Ovary (tissue), 9 donors: ENCODE data around the gene DTNBP1. TPM values are rescaled to one million over a fixed set of nuclear protein-coding genes. Genes with fewer than 3 reads are reported as not detected.

Experiments
- DNase-seq, 5 donors: peaks; one replicate each; pipeline ENCODE4 v3.0.0-alpha.2; 2019 to 2020
- H3K27ac ChIP-seq, 2 donors: fragments of 200-600 bp; one replicate each; pipeline versions ENCODE4 v1.5.1 to v1.8.0; 2019 to 2022
- H3K27me3 ChIP-seq: fragments of 200-600 bp; one replicate; pipeline ENCODE4 v1.8.0; 2022
- H3K36me3 ChIP-seq: fragments of 200-600 bp; sonication (generic); one replicate; pipeline ENCODE4 v1.5.1; 2019
- H3K4me1 ChIP-seq: one replicate; pipeline ENCODE4 v1.8.1; 2013; ENCODE audit warnings: mild to moderate bottlenecking, moderate library complexity; ENCODE audit not compliant: insufficient read depth
- H3K4me3 ChIP-seq: fragments of 200-600 bp; sonication (generic); one replicate; pipeline ENCODE4 v1.5.1; 2017
- H3K9me3 ChIP-seq, 2 donors: fragments of 200-600 bp in 1 of 2; sonication (generic) in 1 of 2; one replicate each; pipeline versions ENCODE4 v1.5.1 to v1.8.1; 2013 to 2019; ENCODE audit warnings: mild to moderate bottlenecking in 1 of 2, moderate library complexity in 1 of 2
- EP300 ChIP-seq: sonication (generic); formaldehyde crosslinking; IDR thresholded peaks from one replicate; pipeline ENCODE4 v1.6.1; 2017; ENCODE audit warnings: antibody characterized with exemption
- POLR2A ChIP-seq: fragments of 450-650 bp; IDR thresholded peaks from one replicate; pipeline ENCODE4 v1.6.1; 2017; ENCODE audit warnings: antibody characterized with exemption, mild to moderate bottlenecking, moderate library complexity
- WGBS, 3 donors: extraction: QIAGEN DNeasy Blood & Tissue Kit in 1 of 3; methylation state at CpG; one replicate each; pipeline versions ENCODE4 v1.1.5 to v1.1.7; 2013 to 2017; 5-methylcytosine and 5-hydroxymethylcytosine counted together
- intact Hi-C, 4 donors: fragments of 100-400 bp; cut with DNase I; formaldehyde crosslinking; loops; one replicate each; pipeline versions ENCODE4 v1.11.0 to v1.15.1; 2022 to 2023
- polyA plus RNA-seq, 2 donors: library from polyadenylated mRNA; stranded (reverse); fragments of 200-250 nt in 1 of 2; fragments of 350-450 nt in 1 of 2; fragmentation: Illumina TruSeq in 1 of 2; extraction: RNeasy Lipid Tissue Mini Kit (QIAGEN cat#74804) in 1 of 2; gene quantifications; one replicate each; pipeline ENCODE4 v1.2.3, GENCODE V29; 2013 to 2014
- total RNA-seq, 7 donors: library from RNA; depleted of rRNA in 2 of 7; stranded (reverse); fragments of >200 nt in 2 of 7; fragmentation: NEBNext Ultra II Directional in 3 of 7; extraction: Animal tissue kit (Norgen Biotek cat#: 25700) in 3 of 7; gene quantifications; one replicate each; pipeline versions ENCODE4 v1.1.0 to v1.2.4, GENCODE V29; 2016 to 2023
- TF ChIP-seq, protein P1 (sequence below), 3 donors: fragments of 450-650 bp in 2 of 3; fragments of 200-600 bp in 1 of 3; IDR thresholded peaks; one replicate each; pipeline versions ENCODE4 v1.5.1 to v1.8.0; 2016 to 2022; ENCODE audit warnings: antibody characterized with exemption in 3 of 3, mild to moderate bottlenecking in 1 of 3
- donor health status: DM: no; HTN: no; CAD: no; lungs with moderate emphysema.
- donor health status: DM: no; HTN: no; CAD: no.
- donor health status: Bipolar disorder and iron deficiency.
- donor health status: DM: yes; HTN: yes; CAD: no.
- donor health status: DM: no; HTN: no; CAD: no.
- donor health status: DM: yes; HTN: yes; CAD: no.

DTNBP1 gene
- total and polyA plus RNA-seq, 9 donors, result 11.0 to 21.4 (median 15.6) TPM

DNA sequence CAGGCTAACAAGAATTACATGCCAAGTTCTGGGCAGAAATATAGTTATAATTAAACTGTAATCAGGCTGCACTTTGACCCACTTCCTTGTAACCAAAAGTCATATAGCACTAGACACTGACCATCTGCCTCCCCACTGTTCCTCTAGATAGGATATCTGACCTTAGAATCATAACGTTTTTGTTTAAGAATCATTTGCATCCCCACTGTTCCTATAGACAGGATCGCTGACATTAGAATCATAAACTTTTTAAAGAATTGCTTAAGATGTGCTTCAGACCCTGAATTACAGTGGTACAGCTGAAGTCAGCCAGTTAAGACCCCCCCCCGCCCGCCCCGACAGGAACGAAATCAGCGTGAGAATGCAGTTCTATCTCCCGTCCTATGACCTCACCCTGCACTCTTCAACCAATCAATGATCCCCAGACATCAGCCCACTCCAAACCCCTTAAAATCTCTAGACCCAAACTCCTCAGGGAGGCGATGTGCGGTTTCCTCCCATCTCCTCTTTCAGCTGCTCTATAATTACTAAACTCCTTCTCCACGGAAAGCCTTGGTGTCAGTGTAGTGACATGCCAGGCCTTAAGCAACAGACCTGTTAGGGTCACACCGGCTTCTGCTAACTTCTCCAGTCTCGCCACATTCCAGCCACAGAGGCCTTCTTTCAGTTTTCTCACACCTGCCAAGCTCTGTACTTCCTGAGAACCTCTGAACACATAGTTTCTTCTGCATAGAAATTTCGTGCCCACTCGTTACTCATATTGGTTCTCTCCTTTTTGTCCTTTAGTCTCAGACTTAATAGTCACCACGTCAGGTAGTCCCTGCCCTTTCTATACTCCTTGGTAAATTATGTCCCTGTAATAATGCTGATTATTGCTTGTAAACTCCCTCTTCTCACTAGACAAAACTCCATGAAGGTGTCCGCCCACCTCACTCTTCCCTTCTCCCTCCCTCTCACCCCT lies 93.5 kb downstream of the DTNBP1 start:
- 52 to 65% (median 61%) methylated on average over 17 of the region's 17 CpGs for WGBS, 3 donors
- intact Hi-C loops, result no loop called here

DNA sequence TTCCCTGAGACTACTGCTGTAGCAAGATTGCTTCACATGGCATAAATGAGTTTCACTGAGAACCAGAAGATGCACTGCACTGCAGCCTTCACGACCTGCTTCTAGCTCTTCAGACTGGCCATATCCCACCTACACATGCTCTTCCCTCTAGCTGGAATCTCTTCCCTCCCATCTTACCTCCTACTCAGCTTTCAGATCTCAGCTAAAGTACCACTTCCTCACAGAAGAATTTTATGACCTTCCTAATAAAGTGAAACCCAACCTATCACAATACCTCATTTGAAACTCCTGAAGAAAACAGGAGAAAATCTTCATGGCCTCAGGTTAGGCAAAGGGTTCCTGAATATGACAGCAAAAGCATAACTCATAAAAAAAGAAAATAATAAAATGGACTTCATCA lies 99.9 kb downstream of the DTNBP1 start:
- Histone ChIP-seq H3K9me3 (no peaks in the 10 kb centered on the region), H3K36me3 (no peaks in the 10 kb centered on the region), H3K4me3 (no peak overlapping the region), H3K27me3 (no peaks in the 10 kb centered on the region), H3K27ac (no peak overlapping the region), H3K4me1 (no peaks in the 10 kb centered on the region)
- DNase-seq, result no peak
- WGBS, 3 donors, result 69 to 84% (median 75%) methylated on average over 1 of the region's 1 CpG
- intact Hi-C loops, result no loop called here
- TF ChIP-seq EP300 (no peak), POLR2A (no peak)
- TF ChIP-seq, protein P1, sequence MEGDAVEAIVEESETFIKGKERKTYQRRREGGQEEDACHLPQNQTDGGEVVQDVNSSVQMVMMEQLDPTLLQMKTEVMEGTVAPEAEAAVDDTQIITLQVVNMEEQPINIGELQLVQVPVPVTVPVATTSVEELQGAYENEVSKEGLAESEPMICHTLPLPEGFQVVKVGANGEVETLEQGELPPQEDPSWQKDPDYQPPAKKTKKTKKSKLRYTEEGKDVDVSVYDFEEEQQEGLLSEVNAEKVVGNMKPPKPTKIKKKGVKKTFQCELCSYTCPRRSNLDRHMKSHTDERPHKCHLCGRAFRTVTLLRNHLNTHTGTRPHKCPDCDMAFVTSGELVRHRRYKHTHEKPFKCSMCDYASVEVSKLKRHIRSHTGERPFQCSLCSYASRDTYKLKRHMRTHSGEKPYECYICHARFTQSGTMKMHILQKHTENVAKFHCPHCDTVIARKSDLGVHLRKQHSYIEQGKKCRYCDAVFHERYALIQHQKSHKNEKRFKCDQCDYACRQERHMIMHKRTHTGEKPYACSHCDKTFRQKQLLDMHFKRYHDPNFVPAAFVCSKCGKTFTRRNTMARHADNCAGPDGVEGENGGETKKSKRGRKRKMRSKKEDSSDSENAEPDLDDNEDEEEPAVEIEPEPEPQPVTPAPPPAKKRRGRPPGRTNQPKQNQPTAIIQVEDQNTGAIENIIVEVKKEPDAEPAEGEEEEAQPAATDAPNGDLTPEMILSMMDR (IDR thresholded peaks at IDR 0.05), result no peak

More for the DNA sequence above, 93.5 kb downstream of the DTNBP1 start:
- no peak overlapping the region for H3K4me3 ChIP-seq
- H3K27ac ChIP-seq, result no peak overlapping the region
- H3K27me3 ChIP-seq, result no peaks in the 10 kb centered on the region
- H3K9me3 ChIP-seq, result no peaks in the 10 kb centered on the region
- no peaks in the 10 kb centered on the region for H3K4me1 ChIP-seq
- H3K36me3 ChIP-seq, result no peaks in the 10 kb centered on the region
- no peak for DNase-seq
- no peak for TF ChIP-seq POLR2A
- TF ChIP-seq EP300, result no peak
- TF ChIP-seq, protein P1 (IDR thresholded peaks at IDR 0.05), result no peak

DNA sequence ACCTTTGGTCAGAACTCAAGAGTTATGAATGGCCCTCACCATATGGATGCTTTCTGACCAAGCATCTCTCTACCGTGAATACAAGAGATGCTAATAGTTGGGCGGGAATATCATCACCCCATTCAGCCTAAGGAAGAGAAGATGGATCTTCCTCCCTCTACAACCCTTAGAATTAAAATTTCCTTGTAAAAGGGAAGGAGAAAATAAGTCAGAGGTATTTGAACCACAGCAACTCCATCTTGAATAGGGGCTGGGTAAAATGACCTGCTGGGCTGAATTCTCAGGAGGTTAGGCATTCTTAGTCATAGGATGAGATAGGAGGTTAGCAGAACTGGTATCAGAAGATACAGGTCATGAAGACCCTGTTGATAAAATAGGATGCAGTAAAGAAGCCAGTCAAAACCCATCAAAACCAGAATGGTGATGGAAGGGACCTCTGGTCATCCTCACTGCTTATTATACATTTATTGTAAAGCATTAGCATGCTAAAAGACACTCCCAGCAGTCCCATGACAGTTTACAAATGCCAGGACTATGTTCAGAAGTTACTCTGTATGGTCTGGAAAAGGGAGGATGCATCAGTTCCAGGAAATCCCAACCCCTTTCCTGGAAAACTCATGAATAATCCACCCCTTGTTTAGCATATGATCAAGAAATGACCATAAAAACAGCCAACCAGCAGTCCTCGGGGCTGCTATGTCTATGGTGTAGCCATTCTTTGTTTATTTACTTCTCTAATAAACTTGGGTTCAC lies 101.2 kb downstream of the DTNBP1 start:
- intact Hi-C loops, result no loop called here
- 89 to 93% (median 92%) methylated on average over 3 of the region's 3 CpGs for WGBS, 3 donors
- no peaks in the 10 kb centered on the region for H3K9me3 ChIP-seq
- H3K4me1 ChIP-seq, result no peaks in the 10 kb centered on the region
- no peaks in the 10 kb centered on the region for H3K27me3 ChIP-seq
- H3K27ac ChIP-seq, result no peak overlapping the region
- no peaks in the 10 kb centered on the region for H3K36me3 ChIP-seq
- DNase-seq, result no peak
- no peak for TF ChIP-seq POLR2A
- TF ChIP-seq, protein P1 (IDR thresholded peaks at IDR 0.05), result no peak
- no peak for TF ChIP-seq EP300
- no peak overlapping the region for H3K4me3 ChIP-seq

DNA sequence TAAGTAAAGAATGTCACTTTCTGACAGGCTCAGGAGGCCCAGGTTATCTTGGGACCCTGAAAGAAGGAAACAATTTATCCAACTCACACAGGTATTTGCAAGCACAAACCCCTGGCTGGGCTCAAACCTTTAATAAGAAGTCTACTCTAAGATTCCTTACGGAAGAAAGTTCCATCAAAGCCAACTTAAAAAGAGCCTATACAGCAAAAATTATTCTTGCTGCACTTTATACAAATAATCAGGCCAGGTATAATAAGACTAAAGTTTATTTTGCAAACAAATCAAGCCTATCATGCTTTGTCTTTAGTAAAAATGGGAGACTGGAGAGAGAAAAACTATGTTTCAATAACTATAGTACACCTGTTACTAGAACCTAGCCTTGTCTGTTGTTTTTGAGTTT lies 102.1 kb downstream of the DTNBP1 start:
- WGBS, 3 donors, result 97 to 100% (median 100%) methylated on average over 1 of the region's 1 CpG

More for the DNA sequence above, 102.1 kb downstream of the DTNBP1 start:
- Histone ChIP-seq H3K4me1 (no peaks in the 10 kb centered on the region), H3K4me3 (no peak overlapping the region), H3K36me3 (no peaks in the 10 kb centered on the region), H3K27ac (no peak overlapping the region), H3K9me3 (no peaks in the 10 kb centered on the region), H3K27me3 (no peaks in the 10 kb centered on the region)
- no peak for DNase-seq
- intact Hi-C loops, result no loop called here
- TF ChIP-seq EP300 (no peak), POLR2A (no peak)
- TF ChIP-seq, protein P1 (IDR thresholded peaks at IDR 0.05), result no peak
